Activated CD4-positive, alpha-beta memory T cell treated with anti-CD3 and anti-CD28 coated beads for 36 hours (primary cell): ENCODE measurements around the gene ACAN. TPM values are rescaled to one million over a fixed set of nuclear protein-coding genes. Genes with fewer than 3 reads are reported as not detected.
"Not testable (repeated sequence)": the region's sequence is repeated elsewhere in the genome, so short reads cannot be mapped to it uniquely, and the experiment has no call there.

Experiments
- CTCF ChIA-PET: fragments of 350-600 bp; sonication (Branson Sonifier 250); formaldehyde crosslinking; loops from one replicate; lab custom pipeline; 2021; ENCODE audit warnings: antibody characterized with exemption, inconsistent platforms; lab: Charles Lee
- POLR2A ChIA-PET: fragments of 350-600 bp; sonication (Branson Sonifier 250); formaldehyde crosslinking; loops from one replicate; lab custom pipeline; 2021; ENCODE audit warnings: antibody characterized with exemption; lab: Charles Lee
- DNase-seq: peaks from one replicate; pipeline ENCODE4 v3.0.0-alpha.2; 2020
- H3K27ac Mint-ChIP-seq: one replicate; pipeline ENCODE4 v1.8.0; 2021; ENCODE audit warnings: mixed read lengths
- H3K27me3 Mint-ChIP-seq: one replicate; pipeline ENCODE4 v1.8.0; 2021; ENCODE audit warnings: mixed read lengths
- H3K36me3 Mint-ChIP-seq: one replicate; pipeline ENCODE4 v1.8.0; 2021; ENCODE audit warnings: mixed read lengths
- H3K4me1 Mint-ChIP-seq: one replicate; pipeline ENCODE4 v1.8.0; 2021; ENCODE audit warnings: low read depth, mixed read lengths
- H3K4me3 Mint-ChIP-seq: one replicate; pipeline ENCODE4 v1.8.0; 2021; ENCODE audit warnings: mild to moderate bottlenecking, mixed read lengths
- H3K9me3 Mint-ChIP-seq: one replicate; pipeline ENCODE4 v1.8.0; 2021; ENCODE audit warnings: mixed read lengths
- intact Hi-C: fragments of 100-400 bp; cut with micrococcal nuclease; formaldehyde crosslinking; loops from one replicate; pipeline ENCODE4 v1.15.1; 2023
- total RNA-seq, 2 experiments: library from RNA; stranded (reverse); gene quantifications; one replicate each; pipeline ENCODE4 v1.2.3, GENCODE V29; 2021

Gene ACAN
- total RNA-seq, 2 experiments from 2014 or later = not detected

- Mint-ChIP-seq H3K4me1 (peaks cover 35% of the 10 kb centered on the region), H3K9me3 (no peaks in the 10 kb centered on the region), H3K27me3 (peaks cover 16% of the 10 kb centered on the region), H3K27ac (no peak overlapping the region), H3K4me3 (no peak overlapping the region), H3K36me3 (no peaks in the 10 kb centered on the region)
- intact Hi-C loops = loop anchor here (1.0 to 10.0 kb wide), 3 partner anchors 13 to 417 kb away; partner anchors contain the start of gene POLG
- DNase-seq = no peak
- POLR2A ChIA-PET = interaction anchor here (1.1 kb wide), 1 partner anchor 13 kb away, joined by 3 read pairs; no protein-coding TSS in a partner anchor
- CTCF ChIA-PET = interaction anchor here (0.6 to 7.2 kb wide), 2 partner anchors 14 to 107 kb away, joined by 3 to 51 read pairs; no protein-coding TSS in a partner anchor
These were observed 114.5 kb downstream of the ACAN start for GRCh38 chr15:88917760-88918159.

DNA sequence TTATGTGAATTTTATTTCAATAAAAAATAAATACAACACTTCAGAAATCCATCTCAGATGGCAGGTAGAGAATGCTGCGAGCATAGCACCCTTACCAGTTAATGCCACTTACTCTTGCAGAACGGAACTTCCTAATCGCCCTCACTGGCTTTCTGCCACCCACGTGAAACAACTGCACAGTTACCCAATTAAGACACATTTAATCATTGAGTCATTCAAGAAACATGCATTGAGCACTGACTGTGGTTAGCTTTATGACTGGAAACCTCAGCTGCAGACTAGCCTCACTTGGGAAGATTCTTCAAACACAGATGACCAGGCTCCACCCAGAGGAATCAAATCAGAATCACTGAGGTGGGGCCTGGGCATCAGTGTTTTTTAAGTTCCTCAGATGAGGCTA is 115.5 kb downstream of the ACAN start:
- Mint-ChIP-seq H3K4me1 (peaks cover 29% of the 10 kb centered on the region), H3K27ac (no peak overlapping the region), H3K9me3 (no peaks in the 10 kb centered on the region), H3K27me3 (peaks cover 17% of the 10 kb centered on the region), H3K36me3 (no peaks in the 10 kb centered on the region), H3K4me3 (no peak overlapping the region)
- POLR2A ChIA-PET = no interaction called here
- CTCF ChIA-PET = interaction anchor here (0.9 to 7.2 kb wide), 3 partner anchors 11 to 139 kb away, joined by 3 to 51 read pairs (median 4); no protein-coding TSS in a partner anchor
- peak; percentile 83 for DNase-seq
- intact Hi-C loops = loop anchor here (1.0 to 10.0 kb wide), 3 partner anchors 14 to 416 kb away; partner anchors contain the start of gene POLG

DNA sequence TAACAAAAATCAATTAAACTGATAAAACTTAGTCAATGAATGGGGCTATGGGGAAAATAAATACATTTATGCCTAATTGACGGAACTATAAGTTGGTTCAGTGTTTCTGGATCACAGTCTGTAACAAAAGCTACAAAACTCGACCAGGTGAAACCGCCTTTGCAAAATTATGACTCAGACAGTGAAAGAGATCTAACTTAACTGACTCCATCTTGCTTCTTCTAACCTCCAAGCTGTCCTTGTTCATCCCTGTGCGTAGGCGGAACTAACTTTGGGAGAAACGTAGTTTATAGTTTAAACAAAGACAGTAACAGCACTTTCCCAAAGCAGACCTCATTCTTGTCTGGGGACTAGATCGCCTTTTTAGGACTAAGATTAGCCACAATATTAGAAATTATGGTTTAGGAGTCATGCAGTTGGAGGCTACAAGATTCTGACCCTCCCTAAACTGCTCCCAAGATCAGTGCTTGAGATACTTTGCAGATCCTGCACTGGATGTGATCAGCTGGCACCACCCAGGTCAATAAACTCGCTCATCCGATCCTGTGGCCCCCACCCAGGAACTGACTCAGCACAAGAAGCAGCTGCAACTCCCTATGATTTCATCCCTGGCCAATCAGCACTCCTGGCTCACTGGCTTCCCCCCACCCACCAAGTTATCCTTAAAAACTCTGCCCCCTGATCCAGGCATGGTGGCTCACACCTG is 117.1 kb downstream of the ACAN start:
- intact Hi-C loops = no loop called here
- Mint-ChIP-seq H3K4me3 (no peak overlapping the region), H3K4me1 (peaks cover 29% of the 10 kb centered on the region), H3K36me3 (no peaks in the 10 kb centered on the region), H3K27me3 (peaks cover 17% of the 10 kb centered on the region), H3K27ac (peak overlapping the region; percentile 18), H3K9me3 (no peaks in the 10 kb centered on the region)
- ChIA-PET POLR2A (interaction anchor here (1.4 kb wide), 1 partner anchor 169 kb away, joined by 3 read pairs; no protein-coding TSS in a partner anchor), CTCF (interaction anchor here (7.2 kb wide), 1 partner anchor 17 kb away, joined by 51 read pairs; no protein-coding TSS in a partner anchor)
- DNase-seq = peak; percentile 37

DNA sequence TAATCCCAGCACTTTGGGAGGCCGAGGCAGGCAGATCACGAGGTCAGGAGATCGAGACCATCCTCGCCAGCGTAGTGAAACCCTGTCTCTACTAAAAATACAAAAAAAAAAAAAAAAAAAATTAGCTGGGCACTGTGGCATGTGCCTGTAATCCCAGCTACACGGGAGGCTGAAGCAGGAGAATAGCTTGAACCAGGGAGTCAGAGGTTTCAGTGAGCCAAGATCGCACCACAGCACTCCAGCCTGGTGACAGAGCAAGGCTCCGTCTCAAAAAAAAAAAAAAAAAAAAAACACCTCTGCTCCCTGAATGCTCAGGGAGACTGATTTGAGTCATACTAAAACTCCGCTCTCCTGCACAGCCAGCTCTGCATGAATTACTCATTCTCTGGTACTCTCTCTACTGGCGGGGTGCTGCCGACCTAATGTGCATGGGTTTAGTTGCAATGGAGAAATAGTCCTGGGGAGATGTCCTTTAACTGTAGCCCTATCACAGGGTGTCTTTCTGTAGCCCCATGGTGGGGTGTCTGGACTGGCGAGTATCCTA is 117.7 kb downstream of the ACAN start:
- H3K27ac Mint-ChIP-seq, H3K36me3 Mint-ChIP-seq, intact Hi-C loops, H3K9me3 Mint-ChIP-seq, H3K4me3 Mint-ChIP-seq: not testable (repeated sequence)
- H3K4me1 Mint-ChIP-seq = peaks cover 29% of the 10 kb centered on the region
- CTCF ChIA-PET = interaction anchor here (7.2 kb wide), 1 partner anchor 17 kb away, joined by 51 read pairs; no protein-coding TSS in a partner anchor
- DNase-seq = peak; percentile 75
- POLR2A ChIA-PET = interaction anchor here (0.6 to 1.4 kb wide), 2 partner anchors 23 to 169 kb away, joined by 3 read pairs; no protein-coding TSS in a partner anchor
- peaks cover 17% of the 10 kb centered on the region for H3K27me3 Mint-ChIP-seq

Other genes with a start within 250 kb of the ACAN start
- gene AEN, start 182.1 kb upstream of the ACAN start, total RNA-seq = 10 to 100 TPM; 55.5 to 55.7 TPM
- gene ISG20, start 164.4 kb upstream of the ACAN start, total RNA-seq = 10 to 100 TPM; 68.2 to 74.5 TPM
- 10 to 100 TPM; 44.7 to 47.1 TPM for gene HAPLN3, start 92.1 kb downstream of the ACAN start, total RNA-seq
- 10 to 100 TPM; 13.7 to 16.4 TPM for gene MFGE8, start 109.9 kb downstream of the ACAN start, total RNA-seq